HEK293T (cell line): ENCODE results near the gene MMP20.

ENCODE experiments used
- FOXM1 ChIP-seq: fragments of 450-650 bp; IDR thresholded peaks from 2 replicates; pipeline ENCODE4 v1.6.1; 2017; ENCODE audit warnings: mild to moderate bottlenecking, borderline replicate concordance
- PKNOX1 ChIP-seq: fragments of 450-650 bp; IDR thresholded peaks from 2 replicates; pipeline ENCODE4 v1.6.1; 2016

- TF ChIP-seq FOXM1 = no peak
- TF ChIP-seq PKNOX1 = no peak
Observed at GRCh38 chr11:102577182-102577581, 48.0 kb downstream of the MMP20 start.
